Stimulated activated CD8-positive, alpha-beta memory T cell treated with anti-CD3 and anti-CD28 coated beads, Interleukin-12 subunit alpha, Interleukin-12 subunit beta, amount 100 ng/mL, for 1 hour (primary cell): ENCODE data around the gene TRIM2.
"Not testable (repeated sequence)": the region's sequence is repeated elsewhere in the genome, so short reads cannot be mapped to it uniquely, and the experiment has no call there.

Source experiments
- DNase-seq: peaks from one replicate; pipeline ENCODE4 v3.0.0-alpha.2; 2020; ENCODE audit warnings: low read depth

The TRIM2 gene

DNA sequence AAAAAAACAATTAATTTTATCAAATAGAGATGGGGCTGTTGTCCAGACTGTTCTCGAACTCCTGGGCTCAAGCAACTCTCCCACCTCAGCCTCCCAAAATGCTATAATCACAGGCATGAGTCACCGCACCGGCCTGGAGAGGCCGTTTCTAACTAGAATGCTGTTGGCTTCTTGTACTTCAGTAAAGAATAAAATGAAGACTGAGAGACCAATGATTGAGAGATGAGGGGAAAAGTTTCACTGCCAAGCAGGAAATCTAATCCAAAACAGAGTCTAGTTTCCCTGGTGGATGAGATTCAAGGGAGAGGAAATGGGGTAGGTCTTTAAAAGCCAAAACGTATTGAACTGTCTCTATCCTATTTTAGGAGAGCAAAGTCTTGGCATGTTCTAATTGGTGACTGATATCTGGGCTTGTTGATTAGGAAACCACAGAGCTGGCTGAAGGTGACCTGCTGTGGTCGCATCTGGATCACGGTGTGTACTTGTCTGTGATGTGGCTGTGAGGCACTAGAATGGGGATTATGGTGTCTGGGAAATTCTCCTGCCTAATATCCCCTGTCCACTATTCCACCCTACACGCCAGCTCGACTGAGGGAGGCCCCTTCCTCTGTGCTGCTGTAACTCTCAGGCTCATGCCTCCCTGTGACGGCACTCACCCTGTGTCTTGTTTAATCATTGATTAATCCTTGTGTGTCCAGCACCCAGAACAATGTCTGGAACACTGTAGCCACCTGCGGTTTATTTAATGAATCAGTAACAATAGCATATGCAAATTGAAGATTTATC is 15.0 kb upstream of the TRIM2 start:
- no peak for DNase-seq

DNA sequence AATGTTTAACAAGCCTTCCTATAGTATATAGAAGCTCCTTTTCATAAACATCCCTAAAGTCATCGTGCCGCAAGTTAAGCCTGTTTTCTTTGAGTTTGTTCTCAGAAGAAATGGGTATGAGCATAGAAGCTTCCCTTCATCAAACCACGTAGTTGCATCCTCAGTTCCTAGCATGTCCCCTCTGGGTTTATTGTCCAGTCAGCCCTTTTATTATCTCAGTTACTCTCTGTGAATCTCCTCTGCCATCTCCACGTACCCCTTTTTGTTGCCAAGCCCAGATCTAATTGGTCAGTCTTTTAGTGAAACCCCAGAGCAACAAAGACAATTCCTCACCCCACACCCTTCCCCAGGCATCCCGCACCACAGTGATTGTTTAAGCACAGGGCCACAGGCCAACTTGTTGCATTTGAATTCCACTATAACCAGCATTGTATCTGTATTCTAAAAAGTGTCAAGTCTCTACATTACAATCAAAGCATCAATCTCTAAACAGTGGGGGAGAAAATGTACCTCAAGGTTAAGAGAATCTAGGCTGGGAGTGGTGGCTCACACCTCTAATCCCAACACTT is 12.4 kb upstream of the TRIM2 start:
- DNase-seq, result no peak

DNA sequence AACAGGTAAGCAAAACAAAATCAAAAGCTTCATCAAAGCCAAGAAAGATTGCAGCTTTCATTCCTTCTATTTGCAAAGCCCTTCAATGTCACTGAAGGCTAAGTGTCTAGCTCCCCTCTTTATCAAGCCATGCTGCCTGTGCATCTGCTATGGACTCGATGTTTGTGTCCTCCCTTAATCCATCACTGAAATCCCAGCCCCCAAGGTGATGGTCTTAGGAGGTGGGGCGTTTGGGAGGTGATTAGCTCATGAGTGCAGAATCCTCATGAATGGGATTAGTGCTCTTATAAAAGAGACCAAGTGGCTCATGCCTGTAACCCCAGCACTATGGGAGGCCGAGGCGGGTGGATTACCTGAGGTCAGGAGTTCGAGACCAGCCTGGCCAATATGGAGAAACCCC is 6.9 kb upstream of the TRIM2 start:
- DNase-seq, result no peak

DNA sequence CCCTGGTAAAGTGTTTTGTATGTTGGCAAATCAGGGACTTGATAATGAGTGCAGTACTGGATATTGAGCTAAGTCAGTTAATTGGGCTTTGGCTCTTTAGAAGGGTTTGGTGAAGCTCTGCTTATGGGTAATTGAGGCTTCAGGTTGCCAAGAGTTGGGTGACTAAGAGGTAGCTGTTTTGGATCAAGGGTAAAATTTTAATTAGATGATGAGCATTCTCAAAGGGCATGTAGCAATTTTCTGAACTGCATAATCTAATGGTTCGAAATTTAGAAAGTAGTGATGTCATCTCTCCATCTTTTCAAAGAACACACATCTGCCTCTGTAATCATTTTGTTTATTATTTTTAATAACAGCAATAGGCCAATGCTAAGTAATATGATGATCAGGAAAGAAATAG is 5.5 kb upstream of the TRIM2 start:
- DNase-seq, result no peak

DNA sequence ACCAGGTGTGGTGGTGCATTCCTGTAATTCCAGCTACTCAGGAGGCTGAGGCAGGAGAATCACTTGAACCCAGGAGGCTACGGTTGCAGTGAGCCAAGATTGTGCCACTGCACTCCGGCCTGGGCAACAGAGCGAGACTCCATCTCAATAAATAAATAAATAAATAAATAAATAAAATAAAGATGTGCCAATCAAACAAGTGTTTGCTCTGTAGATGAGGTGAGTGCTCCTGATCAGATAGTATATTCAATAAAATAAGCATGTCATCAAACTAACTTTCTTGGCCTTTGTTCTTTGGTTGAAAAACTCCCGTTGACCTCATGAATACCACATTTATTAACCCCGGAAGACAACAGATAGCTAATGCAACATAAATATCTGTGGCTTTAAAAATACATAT is 497 bp upstream of the TRIM2 start:
- DNase-seq, result not testable (repeated sequence)

- no peak for DNase-seq
These were observed 745 bp downstream of the TRIM2 start for GRCh38 chr4:153204728-153205648.

DNA sequence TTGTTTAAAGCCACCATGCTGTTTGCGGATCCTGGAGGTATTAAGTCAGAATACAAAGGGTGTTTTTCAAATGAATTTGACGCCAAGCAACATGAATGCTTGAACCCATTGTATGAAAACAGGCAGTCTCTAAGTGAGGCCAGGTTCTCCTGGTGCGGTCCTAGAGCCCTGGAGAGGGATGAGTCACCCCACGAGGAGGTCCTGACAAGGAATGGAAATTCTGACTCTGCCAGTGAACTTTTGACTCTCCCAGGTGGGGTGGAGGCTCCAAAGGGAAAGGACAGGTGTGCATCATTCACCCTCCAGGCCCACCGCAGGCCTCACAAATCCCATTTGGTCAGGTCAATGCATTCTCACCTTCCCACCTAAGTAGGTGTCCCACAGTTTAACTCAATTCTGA is 1.5 kb downstream of the TRIM2 start:
- no peak for DNase-seq

DNA sequence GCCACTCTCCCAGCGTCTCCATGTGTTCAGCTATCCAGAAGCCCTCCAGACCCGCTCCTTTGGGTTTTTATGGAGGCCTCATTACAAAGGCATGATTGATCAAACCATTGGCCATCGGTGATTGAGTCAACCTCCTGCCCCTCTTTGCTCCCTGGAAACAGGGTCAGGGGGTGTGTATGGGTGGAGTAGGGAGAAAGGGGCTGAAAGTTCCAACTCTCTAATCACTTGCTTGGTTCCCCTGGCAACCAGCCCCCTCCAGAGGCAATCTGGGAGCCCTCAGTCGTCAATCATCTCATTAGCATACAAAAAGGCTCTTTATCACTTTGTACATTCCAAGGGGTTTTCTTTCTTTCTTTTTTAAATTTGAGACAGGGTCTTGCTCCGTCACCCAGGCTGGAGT is 2.3 kb downstream of the TRIM2 start:
- no peak for DNase-seq

DNA sequence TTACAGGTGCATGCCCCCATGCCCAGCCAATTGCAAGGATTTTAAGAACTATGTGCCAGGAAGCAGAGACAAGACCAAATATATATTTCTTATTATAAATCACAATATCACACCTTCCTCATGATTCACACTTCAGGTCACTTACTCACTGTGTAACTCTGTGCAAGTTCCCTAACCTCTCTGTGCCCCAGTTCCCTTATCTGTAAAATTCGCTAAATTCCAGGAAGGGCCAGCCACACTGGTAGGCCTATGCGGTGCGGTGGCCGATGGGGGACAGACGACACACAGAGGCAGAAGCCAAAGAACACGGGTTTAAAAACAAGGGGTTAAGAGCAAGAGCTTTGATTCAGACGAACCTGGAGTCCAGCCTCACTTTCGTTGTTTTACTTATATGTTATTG is 2.8 kb downstream of the TRIM2 start:
- no peak for DNase-seq

DNA sequence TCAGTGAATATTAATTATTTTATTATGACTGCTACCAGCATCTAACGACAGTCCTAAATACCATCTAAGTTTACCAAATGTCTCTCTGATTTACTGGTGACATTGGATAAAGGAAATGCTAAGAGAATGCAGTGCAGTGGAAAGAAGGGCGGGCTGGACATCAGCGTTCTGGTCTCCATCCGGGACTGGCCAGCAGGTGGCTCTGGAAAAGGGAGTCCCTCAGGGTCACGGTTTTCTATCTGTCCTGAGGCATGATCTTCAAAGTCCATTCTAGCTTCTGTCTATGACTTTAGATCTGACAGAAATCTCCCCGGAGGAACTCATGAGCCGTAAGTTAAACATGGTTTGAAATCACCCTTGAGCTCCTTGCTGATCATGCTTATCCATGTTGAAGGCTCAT is 3.3 kb downstream of the TRIM2 start:
- DNase-seq, result no peak

GRCh38 chr4:153209410-153209809 is 5.2 kb downstream of the TRIM2 start:
- no peak for DNase-seq

DNA sequence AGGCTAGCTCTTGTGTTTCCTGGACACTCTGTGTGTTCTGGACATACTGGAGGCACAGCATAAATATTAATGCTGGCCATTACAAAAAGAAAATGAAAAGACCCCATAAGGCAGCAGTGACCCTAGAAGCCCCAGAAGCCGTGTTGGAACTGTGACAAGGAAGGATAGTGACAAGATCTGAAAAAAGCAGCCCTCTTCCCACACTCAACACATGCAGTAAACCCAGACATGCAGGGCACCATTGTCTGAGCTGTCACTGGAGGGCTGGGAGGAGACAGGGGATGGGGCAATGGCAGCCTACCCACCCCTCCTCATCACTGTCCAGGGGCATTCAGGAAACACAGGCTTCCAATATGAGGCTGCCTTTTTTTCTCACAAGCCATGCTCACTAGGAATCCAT is 6.5 kb downstream of the TRIM2 start:
- no peak for DNase-seq

- DNase-seq, result no peak
These were observed 7.9 kb downstream of the TRIM2 start for GRCh38 chr4:153211986-153212728.

- DNase-seq, result no peak
These were observed 8.5 kb downstream of the TRIM2 start for GRCh38 chr4:153212736-153213135.

DNA sequence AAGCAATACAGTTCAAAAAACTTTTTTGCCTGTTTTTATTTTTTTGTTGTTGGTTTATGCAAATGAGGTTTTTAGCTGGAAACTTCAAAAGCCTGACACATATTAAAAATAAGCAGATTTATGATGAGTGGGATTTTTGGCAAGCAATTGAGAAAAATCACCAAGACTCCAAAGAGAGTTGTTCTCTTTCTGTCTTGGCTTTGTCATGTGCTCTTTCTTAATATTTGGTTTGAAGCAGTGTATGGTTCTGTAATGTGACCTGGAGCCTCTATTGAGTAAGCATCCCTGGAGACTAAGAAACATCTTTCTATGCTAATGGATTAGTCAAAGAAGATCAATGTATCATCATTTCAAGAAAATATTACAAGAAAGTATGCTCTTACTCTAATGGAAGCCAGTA is 11.7 kb downstream of the TRIM2 start:
- no peak for DNase-seq

DNA sequence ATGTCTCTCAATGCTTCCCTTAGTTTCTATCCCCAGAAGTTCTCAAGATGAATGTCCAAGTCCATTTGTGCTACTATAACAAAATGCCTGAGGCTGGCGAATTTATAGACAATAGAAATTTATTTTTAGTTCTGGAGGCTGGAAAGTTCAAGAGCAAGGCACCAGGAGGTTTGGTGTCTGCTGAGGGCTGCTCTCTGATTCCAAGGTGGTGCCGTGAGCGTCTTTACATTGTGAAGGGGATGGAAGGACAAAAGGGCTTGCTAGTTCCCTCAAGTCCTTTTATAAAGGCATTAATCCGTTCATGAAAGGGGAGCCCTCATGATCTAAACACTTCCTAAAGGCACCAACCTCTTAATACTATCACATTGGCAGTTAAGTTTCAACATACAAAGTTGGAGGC is 12.3 kb downstream of the TRIM2 start:
- no peak for DNase-seq

DNA sequence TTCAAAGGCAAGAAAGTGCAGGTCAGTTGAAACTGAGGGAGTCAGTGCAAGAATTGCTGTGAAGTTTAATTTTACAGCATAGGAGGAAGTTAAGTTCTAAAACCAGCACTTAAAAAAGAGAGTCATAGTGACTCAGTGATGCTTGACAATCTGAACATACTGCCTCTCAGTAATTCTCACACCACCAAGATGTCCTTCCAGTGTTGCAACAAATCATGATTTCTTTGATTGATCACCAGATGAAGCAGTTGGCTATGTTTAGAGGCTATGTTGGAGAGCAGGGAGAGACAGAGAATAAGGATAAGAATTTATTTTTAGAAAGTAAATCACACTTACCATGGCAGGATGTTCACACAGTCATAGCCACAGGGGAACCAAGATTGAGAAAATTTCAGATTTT is 13.2 kb downstream of the TRIM2 start:
- DNase-seq, result no peak

DNA sequence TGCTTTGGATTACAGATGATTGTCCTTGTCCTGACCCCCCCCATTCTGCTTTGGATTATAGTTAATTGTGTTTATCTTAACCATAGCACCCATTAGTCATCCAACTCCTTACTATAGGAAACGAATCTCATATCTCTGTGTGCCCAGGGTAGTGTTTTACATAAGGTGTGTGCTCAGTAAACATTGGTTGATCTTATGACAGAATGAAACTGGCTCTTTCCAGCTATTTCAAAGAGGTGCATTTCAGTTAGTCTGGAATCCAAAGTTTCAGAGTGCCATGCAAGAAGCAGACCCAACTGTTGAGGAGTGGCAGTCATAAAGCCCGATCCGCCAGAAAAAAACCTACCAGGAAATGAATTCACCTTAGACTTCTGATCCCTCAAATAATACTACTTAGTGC is 14.7 kb downstream of the TRIM2 start:
- DNase-seq, result no peak

- DNase-seq, result no peak
These were observed 16.6 kb downstream of the TRIM2 start for GRCh38 chr4:153220682-153221395.

GRCh38 chr4:153221783-153222706 is 17.8 kb downstream of the TRIM2 start:
- DNase-seq, result no peak
